Stimulated activated CD4-positive, alpha-beta T cell treated with anti-CD3 and anti-CD28 coated beads, Interleukin-15, amount 100 ng/mL, for 48 hours (primary cell): Measurements from ENCODE around the gene TMEM191B.
"Not testable (repeated sequence)": the region's sequence is repeated elsewhere in the genome, so short reads cannot be mapped to it uniquely, and the experiment has no call there.

Experiments used
- DNase-seq, 2 donors: peaks; one replicate each; pipeline ENCODE4 v3.0.0-alpha.2; 2020; ENCODE audit warnings: low read depth in 2 of 2

The TMEM191B gene

GRCh38 chr22:18527752-18528596 lies at the start of gene TMEM191B:
TMEM191B (plus strand) TSS chr22:18527802; CDS start chr22:18527981, 179 bp downstream.
- DNase-seq, result not testable (repeated sequence)

GRCh38 chr22:18496227-18496626 lies 31.4 kb upstream of the TMEM191B start:
- DNase-seq, result not testable (repeated sequence)

- DNase-seq, result not testable (repeated sequence)
These were observed 16.3 kb upstream of the TMEM191B start for GRCh38 chr22:18511327-18511726.

GRCh38 chr22:18512378-18512777 lies 15.2 kb upstream of the TMEM191B start:
- not testable (repeated sequence) for DNase-seq

GRCh38 chr22:18513454-18513853 lies 14.1 kb upstream of the TMEM191B start:
- not testable (repeated sequence) for DNase-seq

GRCh38 chr22:18518061-18518460 lies 9.5 kb upstream of the TMEM191B start, which contains the start of gene GGTLC3:
GGTLC3 (minus strand) TSS chr22:18518161; CDS start chr22:18517897, 264 bp downstream.
- not testable (repeated sequence) for DNase-seq

- not testable (repeated sequence) for DNase-seq
These were observed 4.8 kb upstream of the TMEM191B start for GRCh38 chr22:18522762-18523161.

GRCh38 chr22:18523328-18523727 lies 4.3 kb upstream of the TMEM191B start:
- DNase-seq, result not testable (repeated sequence)

- DNase-seq, result peak; percentile 67 to 90
These were observed 1.2 kb downstream of the TMEM191B start for GRCh38 chr22:18528597-18529415.

GRCh38 chr22:18529416-18530145 lies 2.0 kb downstream of the TMEM191B start:
- DNase-seq, result not testable (repeated sequence)

GRCh38 chr22:18533633-18534032 lies 6.0 kb downstream of the TMEM191B start:
- DNase-seq, result not testable (repeated sequence)

GRCh38 chr22:18534315-18534714 lies 6.7 kb downstream of the TMEM191B start:
- not testable (repeated sequence) for DNase-seq

GRCh38 chr22:18539994-18540393 lies 12.4 kb downstream of the TMEM191B start:
- not testable (repeated sequence) for DNase-seq

GRCh38 chr22:18543400-18543799 lies 15.8 kb downstream of the TMEM191B start:
- not testable (repeated sequence) for DNase-seq

- DNase-seq, result not testable (repeated sequence)
These were observed 17.0 kb downstream of the TMEM191B start for GRCh38 chr22:18544615-18545014.

GRCh38 chr22:18549458-18550179 lies 22.0 kb downstream of the TMEM191B start:
- DNase-seq, result not testable (repeated sequence)

GRCh38 chr22:18551046-18551445 lies 23.4 kb downstream of the TMEM191B start:
- DNase-seq, result not testable (repeated sequence)

GRCh38 chr22:18552839-18553597 lies 25.4 kb downstream of the TMEM191B start:
- DNase-seq, result not testable (repeated sequence)

- DNase-seq, result not testable (repeated sequence)
These were observed 27.0 kb downstream of the TMEM191B start for GRCh38 chr22:18554280-18555256.
